Measurements from ENCODE around the gene UQCC2.

GRCh38 chr6:33699739-33700138 is 11.8 kb downstream of the UQCC2 start:
- no peak for TF ChIP-seq CTCF (IDR thresholded peaks at IDR 0.05)
- no peak for TF ChIP-seq TAF1 (IDR thresholded peaks at IDR 0.05; ENCODE audit: borderline replicate concordance, low read depth, low read length)
- TF ChIP-seq RFX5 (IDR thresholded peaks at IDR 0.05; ENCODE audit: low read length): no peak

Data from SK-N-SH (cell line).